CD4-positive, alpha-beta T cell (primary cell): ENCODE results near the gene TRPM1. TPM values are rescaled to one million over a fixed set of nuclear protein-coding genes. Genes with fewer than 3 reads are reported as not detected.
A peak's percentile ranks its signal among the peaks of the same experiment; 100 is the strongest.

Experiments used
- ATAC-seq: fragments of 200-7000 bp; cut with Tn5 transposase; one replicate; pipeline ENCODE4 v1.10.0; 2022; ENCODE audit warnings: mild to moderate bottlenecking; ENCODE audit not compliant: poor library complexity
- CTCF ChIA-PET: fragments of 350-600 bp; sonication (Branson Sonifier 250); formaldehyde crosslinking; loops from one replicate; lab custom pipeline; 2021; ENCODE audit warnings: antibody characterized with exemption, inconsistent platforms; lab: Charles Lee
- POLR2A ChIA-PET: fragments of 350-600 bp; sonication (Branson Sonifier 250); formaldehyde crosslinking; loops from one replicate; lab custom pipeline; 2021; ENCODE audit warnings: antibody characterized with exemption, inconsistent platforms; lab: Charles Lee
- DNase-seq, 14 experiments: peaks; one replicate each; pipeline ENCODE4 v3.0.0-alpha.2; 2013 to 2020; ENCODE audit warnings: mixed read lengths in 2 of 14
- H3K27ac ChIP-seq, 2 donors: one replicate each; pipeline versions ENCODE4 v1.5.1 to v1.7.0; 2013; ENCODE audit warnings: low read length in 2 of 2, low read depth in 1 of 2, mild to moderate bottlenecking in 1 of 2
- H3K27me3 ChIP-seq, 2 experiments: 1 replicate in 1 of 2; 2 replicates in 1 of 2; pipeline versions ENCODE4 v1.6.1 to v1.7.0; 2013; ENCODE audit warnings: low read length in 2 of 2, control low read depth in 1 of 2, mild to moderate bottlenecking in 1 of 2, moderate library complexity in 1 of 2; ENCODE audit not compliant: insufficient read depth in 2 of 2, control insufficient read depth in 1 of 2
- H3K36me3 ChIP-seq: one replicate; pipeline ENCODE4 v1.6.1; 2013; ENCODE audit warnings: low read length, control low read depth; ENCODE audit not compliant: insufficient read depth
- H3K4me1 ChIP-seq: one replicate; pipeline ENCODE4 v1.6.1; 2013; ENCODE audit warnings: low read length, control low read depth; ENCODE audit not compliant: insufficient read depth
- H3K4me3 ChIP-seq: one replicate; pipeline ENCODE4 v1.5.1; 2013; ENCODE audit warnings: mild to moderate bottlenecking, low read length, moderate library complexity
- H3K9me3 ChIP-seq, 2 experiments: 1 replicate in 1 of 2; 2 replicates in 1 of 2; pipeline versions ENCODE4 v1.6.1 to v1.7.0; 2013; ENCODE audit warnings: low read length in 2 of 2, mild to moderate bottlenecking in 2 of 2, control low read depth in 1 of 2, moderate library complexity in 1 of 2; ENCODE audit not compliant: control insufficient read depth in 1 of 2, insufficient read depth in 1 of 2
- H3K27ac Mint-ChIP-seq: one replicate; pipeline ENCODE4 v1.8.0; 2020; ENCODE audit warnings: mixed read lengths
- H3K27me3 Mint-ChIP-seq: one replicate; pipeline ENCODE4 v1.8.0; 2021; ENCODE audit warnings: mixed read lengths
- H3K36me3 Mint-ChIP-seq: one replicate; pipeline ENCODE4 v1.8.0; 2021; ENCODE audit warnings: low read depth, mixed read lengths
- H3K4me1 Mint-ChIP-seq: one replicate; pipeline ENCODE4 v1.8.0; 2021; ENCODE audit warnings: low read depth, mixed read lengths
- H3K4me3 Mint-ChIP-seq: one replicate; pipeline ENCODE4 v1.8.0; 2020; ENCODE audit warnings: mild to moderate bottlenecking, mixed read lengths
- H3K9me3 Mint-ChIP-seq: one replicate; pipeline ENCODE4 v1.8.0; 2020; ENCODE audit warnings: mixed read lengths
- intact Hi-C, 2 experiments: fragments of 100-400 bp; cut with DNase I in 1 of 2; cut with micrococcal nuclease in 1 of 2; formaldehyde crosslinking; loops; one replicate each; pipeline versions ENCODE4 v1.15.1 to v1.9.0; 2023 to 2025; cut with DNase I, micrococcal nuclease
- total RNA-seq, 174 experiments: library from RNA in 2 of 174; stranded (reverse) in 2 of 174; gene quantifications; one replicate each; pipeline ENCODE4 v1.2.3 and lab custom pipeline; 2021 to 2026
- TF ChIP-seq, protein P1 (sequence below): fragments of 200-600 bp; IDR thresholded peaks from one replicate; pipeline ENCODE4 v1.8.0; 2022; ENCODE audit warnings: antibody characterized with exemption, mild to moderate bottlenecking

The TRPM1 gene
- total RNA-seq, 2 experiments from 2014 or later: not detected

DNA sequence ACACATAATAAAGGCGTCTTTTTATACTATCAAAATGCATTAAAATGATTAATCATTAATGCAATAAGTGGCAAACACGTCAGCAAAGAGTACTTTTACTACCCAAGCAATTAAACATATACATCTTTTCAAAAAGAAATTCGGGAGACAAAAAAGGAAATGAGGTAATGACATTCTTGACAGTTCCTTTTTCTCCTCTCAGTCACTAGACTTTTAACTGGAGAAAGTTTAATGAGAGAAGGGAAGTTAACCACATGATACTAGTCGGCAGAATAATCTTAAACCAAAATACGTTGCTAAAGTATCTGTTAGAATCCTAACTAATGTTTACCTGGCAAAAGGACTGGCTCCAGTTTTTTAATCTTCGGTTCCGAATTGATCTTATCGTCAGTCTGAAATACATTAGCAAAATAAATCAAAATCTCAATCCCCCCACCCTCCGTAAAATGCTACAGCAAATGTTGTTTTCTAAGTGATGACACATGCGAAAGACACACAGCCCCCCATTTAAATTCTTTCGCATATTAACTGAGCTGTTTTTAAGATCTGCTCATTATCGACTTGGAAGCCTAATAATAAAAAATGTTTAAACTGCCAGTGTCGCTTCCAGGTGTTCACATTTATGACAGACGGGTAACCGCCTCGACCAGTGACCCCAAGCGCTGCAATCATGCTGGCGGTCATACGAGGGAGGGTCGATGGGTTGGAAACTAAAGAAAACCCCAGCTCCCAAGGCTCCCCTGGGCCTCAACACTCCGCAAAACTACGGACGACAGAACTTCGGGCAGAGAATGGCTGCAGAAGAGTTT lies 110.9 kb downstream of the TRPM1 start:
- ATAC-seq (no peak), DNase-seq (peak in 2 of 14 experiments; percentile 12 to 13)
- H3K36me3 Mint-ChIP-seq: peaks cover 33% of the 10 kb centered on the region
- Histone ChIP-seq H3K4me3 (peak overlapping the region; percentile 97), H3K27ac (peak overlapping the region; percentile 63), H3K27me3 (no peaks in the 10 kb centered on the region), H3K9me3 (no peaks in the 10 kb centered on the region), H3K4me1 (peaks cover 24% of the 10 kb centered on the region), H3K36me3 (peaks cover 7% of the 10 kb centered on the region)
- H3K4me1 Mint-ChIP-seq: peaks cover 39% of the 10 kb centered on the region
- peak overlapping the region; percentile 97 for H3K4me3 Mint-ChIP-seq
- H3K27me3 Mint-ChIP-seq: no peaks in the 10 kb centered on the region
- ChIA-PET POLR2A (interaction anchor here (0.6 to 3.0 kb wide), 11 partner anchors 10 to 444 kb away, joined by 3 to 24 read pairs (median 3); partner anchors contain the start of gene KLF13), CTCF (no interaction called here)
- TF ChIP-seq, protein P1, sequence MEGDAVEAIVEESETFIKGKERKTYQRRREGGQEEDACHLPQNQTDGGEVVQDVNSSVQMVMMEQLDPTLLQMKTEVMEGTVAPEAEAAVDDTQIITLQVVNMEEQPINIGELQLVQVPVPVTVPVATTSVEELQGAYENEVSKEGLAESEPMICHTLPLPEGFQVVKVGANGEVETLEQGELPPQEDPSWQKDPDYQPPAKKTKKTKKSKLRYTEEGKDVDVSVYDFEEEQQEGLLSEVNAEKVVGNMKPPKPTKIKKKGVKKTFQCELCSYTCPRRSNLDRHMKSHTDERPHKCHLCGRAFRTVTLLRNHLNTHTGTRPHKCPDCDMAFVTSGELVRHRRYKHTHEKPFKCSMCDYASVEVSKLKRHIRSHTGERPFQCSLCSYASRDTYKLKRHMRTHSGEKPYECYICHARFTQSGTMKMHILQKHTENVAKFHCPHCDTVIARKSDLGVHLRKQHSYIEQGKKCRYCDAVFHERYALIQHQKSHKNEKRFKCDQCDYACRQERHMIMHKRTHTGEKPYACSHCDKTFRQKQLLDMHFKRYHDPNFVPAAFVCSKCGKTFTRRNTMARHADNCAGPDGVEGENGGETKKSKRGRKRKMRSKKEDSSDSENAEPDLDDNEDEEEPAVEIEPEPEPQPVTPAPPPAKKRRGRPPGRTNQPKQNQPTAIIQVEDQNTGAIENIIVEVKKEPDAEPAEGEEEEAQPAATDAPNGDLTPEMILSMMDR: no peak
- no peaks in the 10 kb centered on the region for H3K9me3 Mint-ChIP-seq
- peak overlapping the region; percentile 94 for H3K27ac Mint-ChIP-seq
- intact Hi-C loops: loop anchor here in 1 of 2 experiments (5.0 to 10.0 kb wide), 3 partner anchors 88 to 884 kb away; partner anchors contain the start of genes FAN1 and OTUD7A

DNA sequence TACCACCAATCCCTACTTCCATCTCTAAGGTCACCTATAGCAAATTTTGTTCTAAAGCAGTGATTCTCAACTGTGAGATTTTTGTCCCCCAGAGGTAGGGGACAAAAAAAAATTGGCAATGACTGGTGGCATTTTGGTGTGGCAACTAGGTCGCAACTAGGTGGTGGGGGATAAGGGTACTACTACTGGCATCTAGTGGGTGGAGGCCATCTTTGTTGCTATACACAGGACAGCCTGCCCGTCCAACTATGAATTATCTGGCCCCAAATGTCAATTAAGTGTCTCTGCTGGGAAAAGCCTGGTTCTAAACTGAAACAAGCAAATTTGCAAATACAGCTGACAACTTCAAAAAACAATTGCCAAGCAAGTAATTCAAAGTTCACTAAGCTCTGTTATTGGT lies 111.5 kb downstream of the TRPM1 start:
- no peak for ATAC-seq
- Histone ChIP-seq H3K36me3 (peaks cover 13% of the 10 kb centered on the region), H3K9me3 (no peaks in the 10 kb centered on the region), H3K27ac (no peak overlapping the region), H3K4me3 (peak overlapping the region; percentile 97), H3K27me3 (no peaks in the 10 kb centered on the region), H3K4me1 (peaks cover 28% of the 10 kb centered on the region)
- POLR2A ChIA-PET: interaction anchor here (3.0 kb wide), 1 partner anchor 25 kb away, joined by 24 read pairs; no protein-coding TSS in a partner anchor
- Mint-ChIP-seq H3K4me3 (peak overlapping the region; percentile 97), H3K4me1 (peaks cover 46% of the 10 kb centered on the region), H3K27ac (peak overlapping the region; percentile 94), H3K9me3 (no peaks in the 10 kb centered on the region), H3K36me3 (peaks cover 39% of the 10 kb centered on the region), H3K27me3 (no peaks in the 10 kb centered on the region)
- CTCF ChIA-PET: no interaction called here
- intact Hi-C loops: loop anchor here in 1 of 2 experiments (5.0 to 10.0 kb wide), 3 partner anchors 88 to 885 kb away; partner anchors contain the start of genes FAN1 and OTUD7A
- TF ChIP-seq, protein P1: no peak
- peak in 1 of 14 experiments; percentile 20 for DNase-seq

DNA sequence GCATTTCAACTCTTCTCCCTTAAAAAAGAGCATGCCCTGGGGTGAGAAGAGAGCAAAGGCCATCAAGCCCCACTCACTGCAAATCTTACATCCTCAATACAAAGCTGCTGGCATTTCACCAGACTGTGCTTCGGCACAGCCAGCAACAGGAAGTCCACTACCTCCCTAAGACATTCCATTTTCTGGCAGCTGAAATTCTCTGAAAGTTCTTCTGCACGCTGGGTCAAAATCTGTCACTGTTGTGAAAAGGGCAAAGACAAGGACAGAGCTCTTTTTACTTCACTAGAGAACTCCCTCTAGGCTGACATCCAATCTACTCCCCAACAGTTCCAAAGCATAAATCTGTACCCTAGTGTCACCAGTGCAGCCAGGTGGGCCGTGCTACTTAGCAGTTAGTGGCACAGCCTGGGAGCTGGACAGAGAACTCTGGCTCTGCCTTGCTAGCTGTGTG lies 116.4 kb downstream of the TRPM1 start:
- no peak overlapping the region for H3K27ac ChIP-seq
- no peak overlapping the region for H3K4me3 ChIP-seq
- intact Hi-C loops: loop anchor here in 1 of 2 experiments (5.0 kb wide), 1 partner anchor 217 kb away; no protein-coding TSS in a partner anchor
- ATAC-seq (no peak), DNase-seq (no peak)
- Mint-ChIP-seq H3K4me3 (peak overlapping the region; percentile 3), H3K27me3 (no peaks in the 10 kb centered on the region), H3K4me1 (peaks cover 71% of the 10 kb centered on the region), H3K36me3 (peaks cover 67% of the 10 kb centered on the region), H3K9me3 (no peaks in the 10 kb centered on the region), H3K27ac (peak overlapping the region; percentile 9)
- peaks cover 27% of the 10 kb centered on the region for H3K4me1 ChIP-seq
- no peaks in the 10 kb centered on the region for H3K27me3 ChIP-seq
- peaks cover 40% of the 10 kb centered on the region for H3K36me3 ChIP-seq
- TF ChIP-seq, protein P1: no peak
- ChIA-PET POLR2A (interaction anchor here (1.2 kb wide), 1 partner anchor 82 kb away, joined by 3 read pairs; the partner anchor contains the start of gene FAN1), CTCF (interaction anchor here (0.6 to 1.1 kb wide), 2 partner anchors 11 to 106 kb away, joined by 3 read pairs; no protein-coding TSS in a partner anchor)
- H3K9me3 ChIP-seq: no peaks in the 10 kb centered on the region
